NCI-H1105 treated with DMSO at 0.1 percent for 48 hours (cell line): Measurements from ENCODE around the gene HS1BP3.

ENCODE experiments used
- DNase-seq: peaks from one replicate; lab custom pipeline; 2025; lab: John Stamatoyannopoulos, UW

Gene HS1BP3

GRCh38 chr2:20599861-20600461 lies 50.9 kb downstream of the HS1BP3 start:
- no peak for DNase-seq

- DNase-seq = no peak
Observed at GRCh38 chr2:20599001-20599600, 51.8 kb downstream of the HS1BP3 start.

GRCh38 chr2:20597860-20598183 lies 53.1 kb downstream of the HS1BP3 start:
- DNase-seq = no peak

- no peak for DNase-seq
Observed at GRCh38 chr2:20596973-20597859, 53.7 kb downstream of the HS1BP3 start.

- no peak for DNase-seq
Observed at GRCh38 chr2:20596193-20596972, 54.5 kb downstream of the HS1BP3 start.

GRCh38 chr2:20595439-20596192 lies 55.3 kb downstream of the HS1BP3 start:
- DNase-seq = no peak

- no peak for DNase-seq
Observed at GRCh38 chr2:20594957-20595356, 55.9 kb downstream of the HS1BP3 start.

GRCh38 chr2:20594048-20594750 lies 56.7 kb downstream of the HS1BP3 start:
- no peak for DNase-seq

- DNase-seq = no peak
Observed at GRCh38 chr2:20593072-20594034, 57.5 kb downstream of the HS1BP3 start.

GRCh38 chr2:20592106-20593071 lies 58.5 kb downstream of the HS1BP3 start:
- no peak for DNase-seq

GRCh38 chr2:20590704-20591515 lies 60.0 kb downstream of the HS1BP3 start:
- DNase-seq = no peak

- no peak for DNase-seq
Observed at GRCh38 chr2:20589975-20590703, 60.8 kb downstream of the HS1BP3 start.

GRCh38 chr2:20588918-20589871 lies 61.7 kb downstream of the HS1BP3 start:
- no peak for DNase-seq

GRCh38 chr2:20585710-20586594 lies 64.9 kb downstream of the HS1BP3 start:
- no peak for DNase-seq

GRCh38 chr2:20585359-20585709 lies 65.6 kb downstream of the HS1BP3 start:
- DNase-seq = no peak
